Measurements from ENCODE around the gene FAM107B.

GRCh38 chr10:14696821-14697220, 77.9 kb downstream of the FAM107B start:
- TF ChIP-seq CTCF (conservative IDR thresholded peaks at IDR 0.05; ENCODE audit: low read depth, low read length): no peak
- TF ChIP-seq EZH2 (IDR thresholded peaks at IDR 0.05; ENCODE audit: borderline replicate concordance, low read depth, low read length, poor library complexity, severe bottlenecking): no peak
